ENCODE measurements around the gene YPEL1. TPM values are rescaled to one million over a fixed set of nuclear protein-coding genes. Genes with fewer than 3 reads are reported as not detected.

Gene YPEL1
- total RNA-seq, 2 experiments from 2014 or later, result 18.2 to 18.8 TPM

- Histone ChIP-seq H4K20me1 (ENCODE audit: insufficient read depth, low read length) (no peaks in the 10 kb centered on the region), H3K4me3 (ENCODE audit: low read depth, low read length, poor library complexity, severe bottlenecking) (no peak overlapping the region), H3K36me3 (ENCODE audit: insufficient read depth, low read length) (peaks cover 71% of the 10 kb centered on the region), H3K79me2 (ENCODE audit: insufficient read depth, low read depth, low read length) (no peaks in the 10 kb centered on the region), H3K4me1 (ENCODE audit: insufficient read depth, low read length, poor library complexity, severe bottlenecking) (no peaks in the 10 kb centered on the region), H2AFZ (ENCODE audit: low read length) (no peak overlapping the region), H3K4me2 (ENCODE audit: low read length) (no peak overlapping the region), H3K9me2 (ENCODE audit: insufficient read depth, low read length) (no peaks in the 10 kb centered on the region), H3K27ac (ENCODE audit: low read depth, low read length, poor library complexity, severe bottlenecking) (no peak overlapping the region), H3K9me3 (ENCODE audit: low read length) (no peaks in the 10 kb centered on the region)
- intact Hi-C loops (cut with micrococcal nuclease; ENCODE audit: unreplicated experiment), result no loop called here
- no peak for TF ChIP-seq CTCF (conservative IDR thresholded peaks at IDR 0.05; ENCODE audit: low read length)
- TF ChIP-seq EZH2phosphoT487 (IDR thresholded peaks at IDR 0.05; ENCODE audit: borderline replicate concordance, low read depth, low read length), result no peak
- ChIA-PET POLR2A (no interaction called here), CTCF (ENCODE audit: unreplicated experiment) (no interaction called here)
- no peak for DNase-seq (ENCODE audit: low spot score)
- no TSS peak for BruUV-seq (replicated peaks)
Measured at GRCh38 chr22:21682385-21683175, 53.0 kb downstream of the YPEL1 start.

- TF ChIP-seq CTCF (conservative IDR thresholded peaks at IDR 0.05; ENCODE audit: low read length) (no peak), EZH2phosphoT487 (IDR thresholded peaks at IDR 0.05; ENCODE audit: borderline replicate concordance, low read depth, low read length) (no peak)
- no TSS peak for BruUV-seq (replicated peaks)
- Histone ChIP-seq H3K9me2 (ENCODE audit: insufficient read depth, low read length) (no peaks in the 10 kb centered on the region), H4K20me1 (ENCODE audit: insufficient read depth, low read length) (no peaks in the 10 kb centered on the region), H2AFZ (ENCODE audit: low read length) (no peak overlapping the region), H3K27ac (ENCODE audit: low read depth, low read length, poor library complexity, severe bottlenecking) (no peak overlapping the region), H3K9me3 (ENCODE audit: low read length) (no peaks in the 10 kb centered on the region), H3K4me2 (ENCODE audit: low read length) (no peak overlapping the region), H3K79me2 (ENCODE audit: insufficient read depth, low read depth, low read length) (no peaks in the 10 kb centered on the region), H3K4me1 (ENCODE audit: insufficient read depth, low read length, poor library complexity, severe bottlenecking) (no peaks in the 10 kb centered on the region), H3K36me3 (ENCODE audit: insufficient read depth, low read length) (peaks cover 68% of the 10 kb centered on the region), H3K4me3 (ENCODE audit: low read depth, low read length, poor library complexity, severe bottlenecking) (no peak overlapping the region)
- ChIA-PET POLR2A (no interaction called here), CTCF (ENCODE audit: unreplicated experiment) (no interaction called here)
- no peak for DNase-seq (ENCODE audit: low spot score)
- intact Hi-C loops (cut with micrococcal nuclease; ENCODE audit: unreplicated experiment), result no loop called here
Measured at GRCh38 chr22:21681566-21682370, 53.8 kb downstream of the YPEL1 start.
